Panc1 (cell line): ENCODE data around the gene CCNG2. TPM values are rescaled to one million over a fixed set of nuclear protein-coding genes. Genes with fewer than 3 reads are reported as not detected.

Experiments used
- ATAC-seq: fragments of 200-7000 bp; cut with Tn5 transposase; 2 replicates; pipeline ENCODE4 v1.9.1; 2020; ENCODE audit warnings: mild to moderate bottlenecking, moderate library complexity
- BruUV-seq: library from RNA; stranded (reverse); fragments of 400-500 nt; replicated peaks from 2 replicates; lab custom pipeline; 2021; lab: Mats Ljungman, UMichigan
- CTCF ChIA-PET: fragments of 300-600 bp; sonication (Branson Sonifier 250); formaldehyde crosslinking; loops from one replicate; lab custom pipeline; 2022; ENCODE audit warnings: antibody characterized with exemption; lab: Charles Lee
- POLR2A ChIA-PET: fragments of 300-600 bp; sonication (Branson Sonifier 250); formaldehyde crosslinking; loops from one replicate; lab custom pipeline; 2022; ENCODE audit warnings: antibody characterized with exemption; lab: Charles Lee
- DNase-seq: peaks from one replicate; pipeline ENCODE4 v3.0.0-alpha.2; 2010; ENCODE audit warnings: low read depth, low spot score
- H3K27ac ChIP-seq: 2 replicates; pipeline ENCODE4 v1.5.1; 2011; ENCODE audit warnings: mild to moderate bottlenecking, low read length, inconsistent platforms
- H3K27me3 ChIP-seq: fragments of 200-500 bp; sonication (Bioruptor generic); 2 replicates; pipeline ENCODE4 v1.6.0; 2014; ENCODE audit warnings: low read length, inconsistent platforms; ENCODE audit not compliant: control insufficient read depth, insufficient read depth
- H3K36me3 ChIP-seq: fragments of 200-500 bp; sonication (Bioruptor generic); 2 replicates; pipeline ENCODE4 v1.5.1; 2014; ENCODE audit warnings: inconsistent platforms, mild to moderate bottlenecking, low read length, moderate library complexity; ENCODE audit not compliant: control insufficient read depth, insufficient read depth
- H3K4me1 ChIP-seq: 2 replicates; pipeline ENCODE4 v1.5.1; 2011; ENCODE audit warnings: inconsistent platforms, mild to moderate bottlenecking, low read length, moderate library complexity; ENCODE audit not compliant: control insufficient read depth, insufficient read depth
- H3K4me3 ChIP-seq, 2 experiments: 2 replicates each; pipeline ENCODE4 v1.5.1; 2011 to 2012; ENCODE audit warnings: low read depth in 2 of 2, low read length in 2 of 2, mild to moderate bottlenecking in 2 of 2, inconsistent platforms in 1 of 2, moderate library complexity in 1 of 2
- H3K9me3 ChIP-seq: fragments of 200-500 bp; sonication (Bioruptor generic); 2 replicates; pipeline ENCODE4 v1.5.1; 2014; ENCODE audit warnings: low read depth, mild to moderate bottlenecking, inconsistent platforms, low read length, moderate library complexity; ENCODE audit not compliant: control insufficient read depth, insufficient read depth
- CTCF ChIP-seq: fragments of 450-650 bp; IDR thresholded peaks from 2 replicates; pipeline ENCODE4 v1.5.1; 2017; ENCODE audit warnings: mild to moderate bottlenecking
- POLR2AphosphoS5 ChIP-seq: IDR thresholded peaks from 2 replicates; pipeline ENCODE4 v1.6.1; 2012; ENCODE audit warnings: mild to moderate bottlenecking, low read depth, low read length, moderate library complexity
- REST ChIP-seq, 2 experiments: IDR thresholded peaks; 2 replicates each; pipeline ENCODE4 v1.6.1; 2011 to 2012; ENCODE audit warnings: low read depth in 2 of 2, control low read depth in 1 of 2, low read length in 1 of 2, mild to moderate bottlenecking in 1 of 2, moderate library complexity in 1 of 2; ENCODE audit not compliant: insufficient read depth in 1 of 2
- SIN3A ChIP-seq: IDR thresholded peaks from 2 replicates; pipeline ENCODE4 v1.6.1; 2012; ENCODE audit warnings: low read depth, mild to moderate bottlenecking, low read length, moderate library complexity, borderline replicate concordance; ENCODE audit not compliant: insufficient read depth
- TCF7L2 ChIP-seq: IDR thresholded peaks from 2 replicates; pipeline ENCODE4 v1.6.1; 2011; ENCODE audit warnings: mild to moderate bottlenecking, low read depth, low read length, inconsistent platforms
- in situ Hi-C: cut with HindIII; loops from 2 replicates; pipeline ENCODE4 v1.10.0; 2016; ENCODE audit warnings: low sequenced_read_pairs, low pct_unique_long_range_greater_than_20kb
- intact Hi-C: fragments of 100-400 bp; cut with micrococcal nuclease; formaldehyde crosslinking; loops from one replicate; pipeline ENCODE4 v1.10.0; 2022; ENCODE audit not compliant: unreplicated experiment
- total RNA-seq: library from RNA; stranded (reverse); gene quantifications from one replicate; pipeline ENCODE4 v1.2.1, GENCODE V29; 2021; ENCODE audit not compliant: unreplicated experiment

The CCNG2 gene
- total RNA-seq, 1 experiment from 2014 or later, result 18.4 TPM

GRCh38 chr4:77190053-77190452, 33.0 kb downstream of the CCNG2 start:
- ChIA-PET CTCF (no interaction called here), POLR2A (interaction anchor here (0.6 kb wide), 1 partner anchor 95 kb away, joined by 3 read pairs; no protein-coding TSS in a partner anchor)
- no TSS peak for BruUV-seq
- intact Hi-C loops (no loop called here), in situ Hi-C loops (no loop called here)
- TF ChIP-seq CTCF (no peak), POLR2AphosphoS5 (no peak), SIN3A (no peak), REST (IDR thresholded peaks at IDR 0.05; ENCODE audit: insufficient read depth in 1 of 2, low read depth in 2 of 2, low read length in 1 of 2) (no peak), TCF7L2 (no peak)
- no peak overlapping the region for H3K4me3 ChIP-seq
- DNase-seq, result no peak
- ATAC-seq, result no peak
- no peaks in the 10 kb centered on the region; the same call in 1 of the 2 replicates for H3K27me3 ChIP-seq
- no peaks in the 10 kb centered on the region for H3K9me3 ChIP-seq
- H3K4me1 ChIP-seq, result no peaks in the 10 kb centered on the region
- no peaks in the 10 kb centered on the region for H3K36me3 ChIP-seq
- no peak overlapping the region for H3K27ac ChIP-seq

DNA sequence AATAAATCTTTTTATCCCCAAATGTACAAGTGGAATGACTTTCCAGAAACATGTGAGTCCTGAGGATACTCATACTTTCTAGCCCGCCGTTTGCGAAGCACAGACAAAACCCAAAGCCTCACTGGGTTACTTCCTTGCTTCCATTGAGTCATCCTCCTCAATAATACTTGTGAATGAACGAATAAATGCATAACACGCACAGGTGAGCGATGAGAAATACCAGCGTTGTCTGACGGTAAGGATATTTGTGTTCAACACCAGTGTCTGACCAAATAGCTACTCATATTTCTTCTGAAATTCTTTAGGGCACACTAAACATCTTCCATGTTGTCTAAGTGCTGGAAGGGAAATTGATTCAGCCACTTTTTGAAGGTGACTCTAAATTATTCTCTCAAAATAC, 36.0 kb downstream of the CCNG2 start:
- Histone ChIP-seq H3K27ac (no peak overlapping the region), H3K36me3 (no peaks in the 10 kb centered on the region), H3K4me3 (no peak overlapping the region), H3K27me3 (no peaks in the 10 kb centered on the region; the same call in 1 of the 2 replicates), H3K4me1 (no peaks in the 10 kb centered on the region), H3K9me3 (no peaks in the 10 kb centered on the region)
- ChIA-PET POLR2A (no interaction called here), CTCF (no interaction called here)
- no peak for TF ChIP-seq POLR2AphosphoS5
- no peak for TF ChIP-seq CTCF
- TF ChIP-seq TCF7L2, result no peak
- no peak for TF ChIP-seq REST (IDR thresholded peaks at IDR 0.05; ENCODE audit: insufficient read depth in 1 of 2, low read depth in 2 of 2, low read length in 1 of 2)
- ATAC-seq, result no peak
- DNase-seq, result no peak
- in situ Hi-C loops, result no loop called here
- BruUV-seq, result no TSS peak
- intact Hi-C loops, result no loop called here
